Fibroblast of lung (primary cell): ENCODE measurements around the gene TMED4. TPM values are rescaled to one million over a fixed set of nuclear protein-coding genes. Genes with fewer than 3 reads are reported as not detected.
"Not testable (repeated sequence)": the region's sequence is repeated elsewhere in the genome, so short reads cannot be mapped to it uniquely, and the experiment has no call there.

Experiments
- DNase-seq, 2 donors: peaks; one replicate each; pipeline versions ENCODE4 v3.0.0 to v3.0.0-alpha.2; 2010; ENCODE audit warnings: low read depth in 2 of 2
- H2AFZ ChIP-seq: 2 replicates; pipeline ENCODE4 v1.5.1; 2012; ENCODE audit warnings: low read length, control low read depth, inconsistent platforms
- H3K27ac ChIP-seq: 2 replicates; pipeline ENCODE4 v1.5.1; 2011; ENCODE audit warnings: low read length, control low read depth; ENCODE audit not compliant: insufficient read depth
- H3K27me3 ChIP-seq: 2 replicates; pipeline ENCODE4 v1.5.1; 2011; ENCODE audit warnings: mild to moderate bottlenecking, low read length; ENCODE audit not compliant: control insufficient read depth, insufficient read depth
- H3K36me3 ChIP-seq: 2 replicates; pipeline ENCODE4 v1.5.1; 2011; ENCODE audit warnings: low read length; ENCODE audit not compliant: control insufficient read depth, insufficient read depth
- H3K4me1 ChIP-seq: 2 replicates; pipeline ENCODE4 v1.5.1; 2011; ENCODE audit warnings: low read length; ENCODE audit not compliant: control insufficient read depth, insufficient read depth; ENCODE audit errors: extremely low read depth
- H3K4me2 ChIP-seq: 2 replicates; pipeline ENCODE4 v1.5.1; 2011; ENCODE audit warnings: low read length, control low read depth; ENCODE audit not compliant: insufficient read depth; ENCODE audit errors: extremely low read depth
- H3K4me3 ChIP-seq, 4 experiments: fragments of 200-600 bp in 1 of 4; sonication (generic) in 1 of 4; replicated peaks in 1 of 4; 2 replicates each; pipeline ENCODE4 v1.5.1; 2011 to 2016; ENCODE audit warnings: low read length in 4 of 4, low read depth in 3 of 4, mild to moderate bottlenecking in 3 of 4, control low read depth in 2 of 4, inconsistent platforms in 1 of 4, mixed read lengths in 1 of 4; ENCODE audit not compliant: insufficient read depth in 1 of 4; ENCODE audit errors: control extremely low read depth in 1 of 4
- H3K79me2 ChIP-seq: 2 replicates; pipeline ENCODE4 v1.5.1; 2012; ENCODE audit warnings: mild to moderate bottlenecking, low read length, inconsistent platforms; ENCODE audit not compliant: control insufficient read depth, insufficient read depth
- H3K9ac ChIP-seq: 2 replicates; pipeline ENCODE4 v1.5.1; 2011; ENCODE audit warnings: mild to moderate bottlenecking, low read length, control low read depth; ENCODE audit not compliant: insufficient read depth
- H3K9me3 ChIP-seq: 2 replicates; pipeline ENCODE4 v1.5.1; 2012; ENCODE audit warnings: low read depth, low read length; ENCODE audit not compliant: control insufficient read depth, insufficient read depth
- H4K20me1 ChIP-seq: 2 replicates; pipeline ENCODE4 v1.5.1; 2011; ENCODE audit warnings: low read length; ENCODE audit not compliant: control insufficient read depth, insufficient read depth; ENCODE audit errors: extremely low read depth
- EZH2 ChIP-seq: IDR thresholded peaks from 2 replicates; pipeline ENCODE4 v1.5.1; 2012; ENCODE audit warnings: low read length, control low read depth, mild to moderate bottlenecking; ENCODE audit errors: missing control alignments
- polyA plus RNA-seq, 2 donors: library from polyadenylated mRNA; depleted of rRNA in 1 of 2; stranded (reverse) in 1 of 2; unstranded in 1 of 2; fragments of >200 nt; gene quantifications; 2 replicates each; pipeline ENCODE4 v1.2.1, GENCODE V29; 2011 to 2012; ENCODE audit warnings: missing spikeins in 1 of 2
- total RNA-seq: library from RNA; depleted of rRNA; stranded (reverse); fragments of >200 nt; gene quantifications from 2 replicates; pipeline ENCODE4 v1.2.1, GENCODE V29; 2014
- TF ChIP-seq, protein P1 (sequence below), 2 donors: IDR thresholded peaks in 1 of 2; conservative IDR thresholded peaks in 1 of 2; 1 replicate in 1 of 2; 2 replicates in 1 of 2; pipeline ENCODE4 v1.5.1; 2011 to 2012; ENCODE audit warnings: low read length in 2 of 2, control low read depth in 1 of 2, inconsistent platforms in 1 of 2, low read depth in 1 of 2, mild to moderate bottlenecking in 1 of 2

Gene TMED4
- total and polyA plus RNA-seq, 2 donors (not counting 1 experiment from before 2014, with no cell fraction given): 74.5 to 101 TPM

GRCh38 chr7:44603193-44603592, 21.2 kb upstream of the TMED4 start:
- Histone ChIP-seq H3K4me2 (no peak overlapping the region), H3K4me1 (no peaks in the 10 kb centered on the region), H3K36me3 (no peaks in the 10 kb centered on the region), H3K9ac (no peak overlapping the region), H4K20me1 (no peaks in the 10 kb centered on the region), H3K27ac (no peak overlapping the region), H2AFZ (no peak overlapping the region), H3K9me3 (no peaks in the 10 kb centered on the region), H3K27me3 (peaks cover 2% of the 10 kb centered on the region), H3K4me3 (no peak overlapping the region), H3K79me2 (peaks cover 13% of the 10 kb centered on the region)
- TF ChIP-seq, protein P1, sequence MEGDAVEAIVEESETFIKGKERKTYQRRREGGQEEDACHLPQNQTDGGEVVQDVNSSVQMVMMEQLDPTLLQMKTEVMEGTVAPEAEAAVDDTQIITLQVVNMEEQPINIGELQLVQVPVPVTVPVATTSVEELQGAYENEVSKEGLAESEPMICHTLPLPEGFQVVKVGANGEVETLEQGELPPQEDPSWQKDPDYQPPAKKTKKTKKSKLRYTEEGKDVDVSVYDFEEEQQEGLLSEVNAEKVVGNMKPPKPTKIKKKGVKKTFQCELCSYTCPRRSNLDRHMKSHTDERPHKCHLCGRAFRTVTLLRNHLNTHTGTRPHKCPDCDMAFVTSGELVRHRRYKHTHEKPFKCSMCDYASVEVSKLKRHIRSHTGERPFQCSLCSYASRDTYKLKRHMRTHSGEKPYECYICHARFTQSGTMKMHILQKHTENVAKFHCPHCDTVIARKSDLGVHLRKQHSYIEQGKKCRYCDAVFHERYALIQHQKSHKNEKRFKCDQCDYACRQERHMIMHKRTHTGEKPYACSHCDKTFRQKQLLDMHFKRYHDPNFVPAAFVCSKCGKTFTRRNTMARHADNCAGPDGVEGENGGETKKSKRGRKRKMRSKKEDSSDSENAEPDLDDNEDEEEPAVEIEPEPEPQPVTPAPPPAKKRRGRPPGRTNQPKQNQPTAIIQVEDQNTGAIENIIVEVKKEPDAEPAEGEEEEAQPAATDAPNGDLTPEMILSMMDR (conservative IDR thresholded peaks at IDR 0.05 in 1 of 2, IDR thresholded peaks at IDR 0.05 in 1 of 2; ENCODE audit: low read depth in 1 of 2, low read length in 2 of 2): no peak
- TF ChIP-seq EZH2: no peak
- no peak for DNase-seq

GRCh38 chr7:44602576-44602910, 20.5 kb upstream of the TMED4 start:
- Histone ChIP-seq H3K9me3 (no peaks in the 10 kb centered on the region), H3K4me1 (no peaks in the 10 kb centered on the region), H3K9ac (no peak overlapping the region), H3K4me3 (no peak overlapping the region), H3K79me2 (peaks cover 7% of the 10 kb centered on the region), H2AFZ (no peak overlapping the region), H3K27me3 (peaks cover 2% of the 10 kb centered on the region), H3K36me3 (no peaks in the 10 kb centered on the region), H3K4me2 (no peak overlapping the region), H4K20me1 (no peaks in the 10 kb centered on the region), H3K27ac (no peak overlapping the region)
- no peak for TF ChIP-seq EZH2
- TF ChIP-seq, protein P1 (conservative IDR thresholded peaks at IDR 0.05 in 1 of 2, IDR thresholded peaks at IDR 0.05 in 1 of 2; ENCODE audit: low read depth in 1 of 2, low read length in 2 of 2): no peak
- no peak for DNase-seq

DNA sequence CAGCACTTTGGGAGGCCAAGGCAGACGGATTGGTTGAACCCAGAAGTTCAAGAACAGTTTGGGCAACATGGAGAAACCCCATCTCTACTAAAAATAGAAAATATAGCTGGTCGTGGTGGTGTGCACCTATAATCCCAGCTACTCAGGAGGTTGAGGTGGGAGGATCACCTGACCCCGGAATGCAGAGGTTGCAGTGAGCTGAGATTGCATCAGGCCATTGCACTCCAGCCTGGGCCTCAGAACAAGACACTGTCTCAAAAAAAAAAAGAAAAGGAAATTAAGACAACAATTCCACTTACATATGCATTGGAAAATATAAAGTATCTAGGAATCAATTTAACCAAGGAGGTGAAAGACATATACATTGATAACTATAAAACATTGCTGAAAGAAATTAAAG, 17.2 kb upstream of the TMED4 start:
- Histone ChIP-seq H3K4me2 (no peak overlapping the region), H3K27me3 (peaks cover 2% of the 10 kb centered on the region), H3K4me1 (no peaks in the 10 kb centered on the region), H3K4me3 (no peak overlapping the region), H3K79me2 (no peaks in the 10 kb centered on the region), H3K9me3 (no peaks in the 10 kb centered on the region), H4K20me1 (no peaks in the 10 kb centered on the region), H3K27ac (no peak overlapping the region), H3K9ac (no peak overlapping the region), H3K36me3 (no peaks in the 10 kb centered on the region), H2AFZ (no peak overlapping the region)
- no peak for DNase-seq
- TF ChIP-seq EZH2: no peak
- TF ChIP-seq, protein P1 (conservative IDR thresholded peaks at IDR 0.05 in 1 of 2, IDR thresholded peaks at IDR 0.05 in 1 of 2; ENCODE audit: low read depth in 1 of 2, low read length in 2 of 2): no peak

GRCh38 chr7:44597181-44597580, 15.2 kb upstream of the TMED4 start:
- H3K27ac ChIP-seq, H2AFZ ChIP-seq, H3K4me2 ChIP-seq: not testable (repeated sequence)

More at GRCh38 chr7:44597181-44597580, 15.2 kb upstream of the TMED4 start:
- H4K20me1 ChIP-seq, DNase-seq, H3K4me1 ChIP-seq, H3K9me3 ChIP-seq, H3K79me2 ChIP-seq, H3K4me3 ChIP-seq, H3K9ac ChIP-seq, H3K36me3 ChIP-seq, H3K27me3 ChIP-seq: not testable (repeated sequence)
